HG03108 (cell line): ENCODE measurements around the gene COX8A.

Experiments
- ATAC-seq: cut with Tn5 transposase; IDR thresholded peaks from one replicate; pipeline ENCODE4 v1.9.1; 2021; ENCODE audit warnings: moderate library complexity; ENCODE audit not compliant: unreplicated experiment

The COX8A gene

DNA sequence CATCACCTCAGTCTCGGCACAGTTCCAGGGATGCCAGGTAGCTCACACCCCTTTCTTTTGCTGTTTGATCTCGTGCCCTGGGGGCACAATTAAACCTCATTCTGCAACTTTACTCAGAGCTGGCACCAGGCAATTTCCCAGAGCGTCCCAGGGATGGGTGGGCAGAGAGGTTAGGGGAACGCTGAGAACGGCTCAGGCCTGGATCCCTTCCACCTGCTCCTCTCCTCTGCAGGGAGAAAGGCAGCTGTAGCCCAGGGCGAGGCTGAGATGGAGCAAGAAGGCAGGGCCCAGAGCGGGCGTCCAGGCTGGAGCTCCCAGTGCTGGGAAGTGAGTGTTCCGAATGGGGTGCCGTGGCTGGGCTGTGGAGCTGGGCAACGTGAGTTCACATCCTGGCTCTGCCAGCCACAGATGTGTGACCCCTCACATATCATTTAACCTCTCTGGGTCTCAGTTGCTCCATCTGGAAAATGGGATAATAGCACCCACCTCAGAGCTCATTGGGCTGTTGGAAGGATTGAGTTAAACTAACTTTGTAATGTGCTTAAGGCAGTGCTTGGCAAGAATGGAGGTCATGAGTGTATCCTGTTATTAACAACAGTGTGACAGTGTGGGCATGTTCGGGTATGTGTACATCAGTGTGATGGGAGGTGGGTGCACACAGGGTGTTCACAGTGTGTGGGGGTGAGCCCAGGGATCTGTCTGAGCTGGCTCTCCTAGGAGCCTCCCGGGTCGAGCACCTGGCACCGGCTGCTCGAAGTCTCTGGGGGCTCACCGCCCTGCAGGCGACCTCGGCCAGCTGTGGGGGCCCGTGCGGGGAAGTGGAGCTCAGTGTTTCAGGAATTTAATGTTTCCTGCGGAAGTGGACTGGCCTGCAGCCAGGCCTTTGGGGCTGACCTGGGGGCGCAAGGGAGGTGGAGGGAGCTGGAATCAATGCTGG is 27.3 kb downstream of the COX8A start:
- no peak for ATAC-seq

DNA sequence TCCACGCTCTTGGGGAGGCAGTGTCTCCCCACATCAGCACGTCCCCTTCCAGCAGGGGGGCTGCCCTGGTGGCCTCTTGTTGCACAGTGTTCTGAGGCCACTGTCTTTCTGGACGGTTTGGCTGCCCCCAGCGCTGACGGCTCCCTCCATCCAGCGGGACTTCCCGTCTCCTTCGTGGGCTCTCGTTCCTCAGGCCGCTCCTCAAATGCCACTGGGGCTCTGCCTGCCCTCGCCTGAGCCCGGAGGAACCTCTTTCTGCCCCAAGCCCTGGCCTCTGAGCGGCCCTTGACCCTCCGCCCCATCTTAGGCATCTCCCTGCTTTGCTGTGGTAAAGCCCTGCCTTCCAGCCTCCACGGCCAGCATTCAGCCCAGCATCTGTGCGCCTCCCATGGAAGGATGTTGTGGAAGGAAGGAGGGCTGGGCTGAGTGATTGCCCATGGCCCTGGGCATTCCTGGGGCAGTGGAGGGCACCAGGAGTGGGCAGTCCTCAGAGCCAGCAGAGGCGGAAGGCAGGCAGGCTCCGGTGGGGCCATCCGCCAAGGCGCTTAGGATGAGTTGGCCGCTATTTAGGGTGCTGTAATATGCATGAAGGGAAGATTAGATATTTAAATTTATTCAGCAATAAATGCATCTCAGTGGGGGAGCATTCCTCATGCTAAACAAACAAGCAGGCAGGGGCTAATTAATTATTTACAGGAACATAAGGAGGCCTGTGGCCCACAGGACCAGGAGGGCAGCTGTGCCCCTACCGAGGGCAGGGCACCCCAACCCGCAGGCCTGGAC is 29.6 kb downstream of the COX8A start:
- ATAC-seq, result no peak

DNA sequence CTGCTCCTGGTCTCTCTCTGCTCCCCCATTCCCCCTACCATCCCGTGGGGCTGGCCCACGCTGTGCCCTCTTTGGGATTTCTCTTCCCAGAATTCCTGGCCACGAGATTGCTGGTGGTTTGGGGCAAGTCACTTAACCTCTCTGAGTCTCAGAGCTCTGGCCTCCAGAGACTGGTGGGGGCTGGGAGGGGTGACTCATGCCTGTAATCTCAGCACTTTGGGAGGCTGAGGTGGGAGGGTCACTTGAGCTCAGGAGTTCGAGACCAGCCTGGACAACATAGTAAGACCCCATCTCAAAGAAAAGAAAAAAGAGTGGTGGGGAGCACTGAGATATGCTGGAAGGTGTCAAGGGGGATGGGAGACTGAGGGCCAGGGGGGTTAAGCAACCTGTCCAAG is 30.2 kb downstream of the COX8A start:
- no peak for ATAC-seq

DNA sequence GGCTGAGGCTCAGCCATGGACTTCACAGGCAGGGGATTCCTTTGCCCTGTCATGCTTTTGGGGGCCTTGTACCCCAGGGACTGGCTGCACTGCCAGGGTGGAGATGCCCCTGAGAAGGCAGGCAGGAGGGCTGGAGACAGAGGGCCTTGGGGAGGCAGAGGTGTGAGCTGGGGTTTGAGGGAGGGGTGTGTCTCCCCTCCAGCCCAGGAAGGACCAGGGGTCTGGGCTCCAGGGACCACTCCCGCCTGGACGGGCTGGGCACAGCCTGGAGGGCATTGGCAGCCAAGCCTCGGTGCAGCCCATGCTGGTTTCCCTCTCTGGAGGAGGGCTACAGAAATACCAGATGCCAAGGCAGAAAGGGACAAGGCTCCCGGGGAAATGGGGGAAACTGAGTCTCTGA is 31.3 kb downstream of the COX8A start:
- no peak for ATAC-seq

- ATAC-seq, result no peak
Observed at GRCh38 chr11:64006398-64006797, 32.0 kb downstream of the COX8A start.

- no peak for ATAC-seq
Observed at GRCh38 chr11:64007160-64007628, 32.8 kb downstream of the COX8A start.

DNA sequence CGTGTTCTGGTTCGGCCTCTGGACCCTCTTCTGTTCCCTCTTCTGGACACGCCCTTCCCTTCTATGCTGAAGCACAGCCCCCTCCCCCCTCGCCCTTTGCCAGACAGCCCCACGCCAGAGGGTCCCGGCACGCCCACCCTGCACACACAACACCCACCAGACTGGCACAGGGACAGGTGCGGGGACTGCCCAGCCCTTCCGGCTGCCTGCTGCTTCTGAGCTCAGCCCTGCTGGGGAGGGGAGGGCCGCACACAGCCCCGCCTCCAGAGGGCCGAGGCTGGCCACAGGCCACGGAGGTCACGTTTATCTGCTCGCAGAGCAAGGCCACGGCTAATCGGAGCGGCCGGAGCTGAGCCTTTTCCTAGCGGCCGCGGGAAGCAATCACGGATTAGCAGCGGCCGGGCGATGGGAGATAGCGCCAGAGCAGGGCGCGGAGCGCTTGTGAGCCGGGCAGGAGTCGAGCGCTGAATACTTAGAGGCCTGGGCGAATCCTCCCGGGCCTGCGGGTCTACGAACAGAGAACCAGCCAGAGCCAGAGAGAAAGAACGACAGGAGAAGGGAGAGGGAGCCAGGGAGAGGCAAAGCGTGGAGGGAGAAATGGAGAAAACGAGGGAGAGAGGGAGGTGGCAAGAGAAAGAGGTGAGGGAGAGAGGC is 33.3 kb downstream of the COX8A start:
- no peak for ATAC-seq

DNA sequence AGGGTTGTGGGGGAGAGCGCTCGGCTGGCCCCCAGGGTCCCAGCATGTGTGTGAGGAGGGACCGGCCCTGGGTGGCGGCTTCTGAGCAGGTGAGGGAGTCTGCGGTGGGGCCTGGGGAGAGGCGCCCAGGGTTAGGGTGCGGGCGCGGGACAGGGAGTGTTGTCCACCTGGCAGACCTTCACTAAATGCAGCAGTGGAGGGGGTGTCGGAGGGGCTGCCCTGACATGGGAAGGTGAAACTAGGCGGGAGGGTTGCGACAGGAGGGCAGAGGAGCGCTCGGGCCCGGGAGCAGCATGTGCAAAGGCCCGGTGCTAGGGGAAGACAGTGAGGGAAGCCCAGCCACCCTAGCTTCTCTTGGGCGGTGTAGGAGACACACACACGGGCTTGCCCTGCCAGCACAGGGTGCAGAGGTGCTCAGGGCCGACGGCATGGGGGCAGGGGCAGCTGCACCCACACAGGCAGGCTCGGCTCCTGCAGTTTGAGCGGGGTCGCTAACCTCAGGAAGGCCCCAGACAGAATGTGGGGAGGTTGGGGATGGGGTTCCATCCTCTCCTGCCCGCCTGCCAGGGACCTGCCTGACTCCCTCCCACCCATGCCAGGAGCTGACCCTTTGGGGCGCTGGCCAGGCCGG is 34.0 kb downstream of the COX8A start:
- no peak for ATAC-seq

- no peak for ATAC-seq
Observed at GRCh38 chr11:64008914-64009633, 34.7 kb downstream of the COX8A start.

- no peak for ATAC-seq
Observed at GRCh38 chr11:64009710-64010109, 35.3 kb downstream of the COX8A start.

- ATAC-seq, result no peak
Observed at GRCh38 chr11:64010783-64011182, 36.4 kb downstream of the COX8A start.

GRCh38 chr11:64011371-64011770 is 37.0 kb downstream of the COX8A start:
- no peak for ATAC-seq

DNA sequence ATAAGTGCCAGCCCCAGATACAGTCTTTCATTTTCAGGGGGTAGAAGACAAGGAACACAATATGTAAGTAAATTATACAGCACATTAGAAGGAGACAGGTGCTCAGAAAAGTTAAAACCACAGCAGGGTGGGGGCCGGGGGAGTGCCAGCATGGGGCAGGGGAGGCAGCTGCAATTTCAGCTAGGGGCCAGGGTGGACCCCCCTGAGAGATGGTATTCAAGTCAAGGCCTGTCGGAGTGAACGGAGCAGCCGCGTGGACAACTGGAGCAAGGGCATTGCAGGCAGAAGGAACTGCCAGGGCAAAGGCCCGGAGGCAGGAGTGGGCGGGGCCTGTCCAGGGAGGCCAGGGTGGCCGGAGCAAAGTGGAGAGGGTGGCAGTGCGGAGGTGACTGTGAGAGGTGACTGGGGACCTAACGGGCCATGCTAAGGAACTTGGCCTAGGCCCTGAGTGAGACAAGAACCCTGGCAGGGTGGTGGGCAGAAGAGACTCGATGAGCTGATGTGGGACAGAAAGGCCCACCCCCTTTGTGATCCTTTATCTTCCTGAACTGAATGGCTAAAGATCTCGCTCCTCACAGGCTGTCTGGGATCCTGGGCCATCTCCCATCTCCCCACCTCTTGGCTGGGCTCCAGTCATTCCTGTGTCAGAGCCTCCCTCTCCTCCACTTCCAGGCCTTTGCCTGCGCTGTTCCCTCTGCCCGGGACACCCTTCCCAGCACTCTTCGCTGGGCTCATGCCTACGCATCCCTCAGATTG is 38.9 kb downstream of the COX8A start:
- ATAC-seq, result no peak

- ATAC-seq, result no peak
Observed at GRCh38 chr11:64014356-64014755, 39.9 kb downstream of the COX8A start.

DNA sequence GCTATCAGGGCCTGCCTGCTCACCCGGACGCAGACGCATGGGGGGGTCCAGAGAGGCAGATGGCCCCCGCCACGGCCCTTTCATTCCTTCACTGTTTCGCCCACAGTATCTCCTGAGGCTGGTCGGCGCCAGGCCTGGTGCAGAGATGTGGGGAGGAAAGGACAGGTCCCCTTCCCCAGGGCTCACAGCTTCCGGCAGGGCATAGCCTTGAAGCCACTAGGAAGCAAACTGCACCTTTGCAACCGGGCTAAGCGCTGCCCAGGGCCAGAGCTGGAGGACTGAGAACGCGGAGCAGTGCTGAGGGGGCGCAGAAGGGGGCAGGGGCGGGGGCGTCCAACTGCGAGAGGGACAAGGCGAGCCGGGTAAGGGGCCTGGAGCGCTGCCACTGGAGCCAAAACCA is 41.1 kb downstream of the COX8A start:
- ATAC-seq, result no peak

DNA sequence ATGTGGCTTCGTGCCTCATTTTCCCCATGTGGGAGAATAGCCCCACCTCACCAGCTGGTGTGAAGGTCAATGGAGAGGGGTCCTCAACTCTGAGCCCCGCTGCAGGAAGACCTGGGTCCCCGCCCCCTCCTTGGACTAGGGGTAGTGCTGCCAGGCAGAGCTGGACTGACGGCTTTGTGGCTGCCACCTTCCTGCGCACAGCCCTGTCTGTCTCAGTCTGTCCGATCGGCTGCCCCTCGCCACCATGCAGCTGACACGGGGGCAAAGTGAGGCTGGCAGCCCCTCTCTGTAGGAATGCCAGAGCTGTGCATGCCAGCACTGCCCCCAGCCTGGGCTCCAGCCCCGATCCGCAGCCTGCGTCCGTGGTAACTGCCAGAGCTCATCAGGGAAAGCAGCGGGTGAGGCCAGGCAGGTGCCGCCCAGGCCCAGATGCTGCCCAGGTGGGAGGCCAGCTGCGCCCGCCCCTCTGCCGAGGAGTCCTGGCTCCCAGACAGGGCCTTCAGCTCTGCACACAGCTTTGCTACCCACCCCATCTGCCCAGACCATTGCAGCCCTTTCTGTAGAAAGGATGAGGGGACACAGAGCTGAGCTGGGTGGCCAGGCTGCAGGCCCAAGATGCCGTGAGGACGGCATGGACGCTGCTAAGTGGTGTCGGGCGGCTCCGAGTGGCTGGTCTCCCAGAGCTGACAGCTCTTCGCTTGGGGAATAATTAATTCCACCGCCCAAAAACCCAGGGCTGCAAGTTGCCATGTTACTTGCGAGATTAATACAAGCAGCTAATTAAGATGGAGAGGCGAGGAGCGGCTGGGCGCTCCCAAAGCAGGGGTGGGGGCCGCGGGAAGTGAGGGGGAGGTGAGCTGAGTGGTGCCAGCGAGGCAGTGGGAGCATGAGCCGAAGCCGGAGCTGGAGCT is 41.8 kb downstream of the COX8A start:
- no peak for ATAC-seq

DNA sequence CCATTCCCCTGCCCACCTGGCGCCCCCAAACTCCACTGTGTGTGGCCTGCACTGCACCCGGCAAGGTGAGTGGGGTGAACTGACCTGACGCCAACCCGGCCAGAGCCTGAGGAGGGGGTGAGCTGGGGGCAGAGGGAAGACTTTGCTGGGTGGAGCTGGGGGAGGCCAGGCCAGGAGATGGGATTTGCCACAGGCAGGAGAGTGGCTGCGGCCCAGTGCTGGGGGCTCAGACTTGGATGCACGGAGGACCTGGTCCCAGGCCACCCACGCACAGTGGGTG is 43.5 kb downstream of the COX8A start:
- no peak for ATAC-seq

DNA sequence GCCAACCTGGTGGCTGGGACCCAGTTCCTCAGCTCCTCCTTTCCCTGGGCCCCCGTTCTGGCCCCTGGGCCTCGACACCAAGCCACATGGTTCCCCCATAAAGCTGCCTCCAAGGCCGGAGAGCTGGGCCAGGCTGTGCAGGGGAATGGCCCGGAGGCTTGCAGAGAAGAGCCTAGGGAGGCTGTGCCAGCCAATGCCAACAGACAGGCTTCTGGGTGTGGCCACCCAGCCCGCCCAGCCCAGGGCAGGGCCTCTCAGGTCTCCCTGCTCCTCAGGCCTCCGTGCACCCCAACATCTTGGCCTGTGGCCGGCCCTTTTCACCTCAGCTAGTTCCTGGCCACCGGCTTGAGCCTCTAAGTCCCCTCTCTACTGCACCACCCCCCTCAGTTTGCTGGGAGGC is 43.9 kb downstream of the COX8A start:
- ATAC-seq, result no peak
